WTC11 (cell line): ENCODE measurements around the gene TMSB15A. TPM values are rescaled to one million over a fixed set of nuclear protein-coding genes. Genes with fewer than 3 reads are reported as not detected.

Experiments
- ATAC-seq: fragments of 200-7000 bp; cut with Tn5 transposase; 2 replicates; pipeline ENCODE4 v1.10.0; 2021; ENCODE audit warnings: mild to moderate bottlenecking, moderate library complexity
- CTCF ChIA-PET: fragments of 300-600 bp; sonication (Branson Sonifier 250); formaldehyde crosslinking; loops from one replicate; lab custom pipeline; 2021; ENCODE audit warnings: antibody characterized with exemption; lab: Charles Lee
- POLR2A ChIA-PET: fragments of 350-600 bp; sonication (Branson Sonifier 250); formaldehyde crosslinking; loops from one replicate; lab custom pipeline; 2021; ENCODE audit warnings: antibody characterized with exemption; lab: Charles Lee
- DNase-seq: peaks from one replicate; pipeline ENCODE4 v3.0.0; 2021; ENCODE audit warnings: low spot score
- H3K27ac Mint-ChIP-seq: 2 replicates; pipeline ENCODE4 v1.8.0; 2021; ENCODE audit warnings: mixed read lengths
- H3K27me3 Mint-ChIP-seq: 2 replicates; pipeline ENCODE4 v1.8.0; 2021; ENCODE audit warnings: low read depth, mild to moderate bottlenecking, moderate library complexity, mixed read lengths
- H3K36me3 Mint-ChIP-seq: 2 replicates; pipeline ENCODE4 v1.8.0; 2021; ENCODE audit warnings: mixed read lengths
- H3K4me1 Mint-ChIP-seq: 2 replicates; pipeline ENCODE4 v1.8.0; 2022; ENCODE audit warnings: mixed read lengths
- H3K4me3 Mint-ChIP-seq: 2 replicates; pipeline ENCODE4 v1.8.0; 2021; ENCODE audit warnings: mild to moderate bottlenecking, moderate library complexity, mixed read lengths
- H3K9me3 Mint-ChIP-seq: 2 replicates; pipeline ENCODE4 v1.8.0; 2021; ENCODE audit warnings: mixed read lengths
- FOXJ3 ChIP-seq: sonication (generic); formaldehyde crosslinking; IDR thresholded peaks from 2 replicates; pipeline ENCODE4 v1.9.0; 2021; ENCODE audit warnings: missing genetic modification reagents, mild to moderate bottlenecking, borderline replicate concordance
- FOXP1 ChIP-seq: sonication (generic); formaldehyde crosslinking; IDR thresholded peaks from 2 replicates; pipeline ENCODE4 v1.8.0; 2022; ENCODE audit warnings: missing genetic modification reagents, mild to moderate bottlenecking, moderate library complexity, borderline replicate concordance
- JAZF1 ChIP-seq: fragments of 250-450 bp; sonication (Bioruptor Pico); IDR thresholded peaks from 2 replicates; pipeline ENCODE4 v1.9.0; 2021; ENCODE audit warnings: moderate library complexity, mild to moderate bottlenecking, inconsistent platforms
- MYBL2 ChIP-seq: sonication (generic); formaldehyde crosslinking; IDR thresholded peaks from 2 replicates; pipeline ENCODE4 v1.8.1; 2023; ENCODE audit warnings: mild to moderate bottlenecking, moderate library complexity, missing genetic modification reagents
- OVOL2 ChIP-seq: fragments of 250-450 bp; sonication (Bioruptor Pico); IDR thresholded peaks from 2 replicates; pipeline ENCODE4 v1.9.0; 2021; ENCODE audit warnings: mild to moderate bottlenecking, borderline replicate concordance
- SMAD4 ChIP-seq: sonication (generic); formaldehyde crosslinking; IDR thresholded peaks from 2 replicates; pipeline ENCODE4 v1.8.0; 2022; ENCODE audit warnings: mild to moderate bottlenecking, missing genetic modification reagents
- ZBTB21 ChIP-seq: sonication (generic); formaldehyde crosslinking; IDR thresholded peaks from 2 replicates; pipeline ENCODE4 v1.8.1; 2023; ENCODE audit warnings: mild to moderate bottlenecking, missing genetic modification reagents, borderline replicate concordance
- total RNA-seq: library from RNA; stranded (reverse); gene quantifications from 3 replicates; pipeline ENCODE4 v1.2.3, GENCODE V29; 2021
- TF ChIP-seq, protein P1 (sequence below): sonication (generic); formaldehyde crosslinking; IDR thresholded peaks from 2 replicates; pipeline ENCODE4 v1.8.1; 2022; ENCODE audit warnings: mild to moderate bottlenecking, missing genetic modification reagents, moderate library complexity, borderline replicate concordance
- TF ChIP-seq, protein P2 (sequence below): fragments of 250-450 bp; sonication (Bioruptor Pico); IDR thresholded peaks from 2 replicates; pipeline ENCODE4 v1.9.0; 2021; ENCODE audit warnings: moderate library complexity, mild to moderate bottlenecking, inconsistent platforms, borderline replicate concordance
- TF ChIP-seq, protein P3 (sequence below): fragments of 250-450 bp; sonication (Bioruptor Pico); IDR thresholded peaks from 2 replicates; pipeline ENCODE4 v1.9.0; 2021; ENCODE audit warnings: mild to moderate bottlenecking
- TF ChIP-seq, protein P4 (sequence below): sonication (generic); formaldehyde crosslinking; IDR thresholded peaks from 2 replicates; pipeline ENCODE4 v1.8.0; 2023; ENCODE audit warnings: missing genetic modification reagents, mild to moderate bottlenecking, borderline replicate concordance
- TF ChIP-seq, protein P5 (sequence below): sonication (generic); formaldehyde crosslinking; IDR thresholded peaks from 2 replicates; pipeline ENCODE4 v1.8.0; 2022; ENCODE audit warnings: mild to moderate bottlenecking, missing genetic modification reagents
- TF ChIP-seq, protein P6 (sequence below): sonication (generic); formaldehyde crosslinking; IDR thresholded peaks from 2 replicates; pipeline ENCODE4 v1.8.0; 2022; ENCODE audit warnings: mild to moderate bottlenecking, missing genetic modification reagents
- TF ChIP-seq, protein P7 (sequence below): sonication (generic); formaldehyde crosslinking; IDR thresholded peaks from 2 replicates; pipeline ENCODE4 v1.8.0; 2023; ENCODE audit warnings: missing genetic modification reagents
- TF ChIP-seq, protein P8 (sequence below): fragments of 250-450 bp; sonication (Bioruptor Pico); IDR thresholded peaks from 2 replicates; pipeline ENCODE4 v1.9.0; 2021; ENCODE audit warnings: mild to moderate bottlenecking, borderline replicate concordance
- TF ChIP-seq, protein P9 (sequence below): sonication (generic); formaldehyde crosslinking; IDR thresholded peaks from 2 replicates; pipeline ENCODE4 v1.8.0; 2022; ENCODE audit warnings: mild to moderate bottlenecking, missing genetic modification reagents

The TMSB15A gene
- total RNA-seq, 1 experiment from 2014 or later = 30.3 TPM

DNA sequence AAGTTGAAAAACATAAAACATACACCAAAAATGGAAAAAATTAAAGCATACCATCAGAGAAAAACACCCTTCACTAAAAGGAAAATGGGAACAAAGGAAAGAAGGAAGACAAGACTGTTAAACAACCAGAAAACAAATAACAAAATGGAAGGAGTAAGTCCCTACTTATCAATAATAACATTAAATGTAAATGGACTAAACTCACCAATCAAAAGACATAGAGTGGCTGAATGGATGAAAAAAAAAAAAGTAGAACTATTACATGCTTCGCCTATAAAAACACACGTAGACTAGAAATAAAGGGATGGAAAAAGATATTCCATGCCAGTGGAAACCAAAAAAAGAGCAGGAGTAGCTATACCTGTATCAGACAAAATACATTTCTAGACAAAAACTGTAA, 19.4 kb upstream of the TMSB15A start:
- Mint-ChIP-seq H3K9me3 (peaks cover 12% of the 10 kb centered on the region), H3K36me3 (no peaks in the 10 kb centered on the region), H3K27me3 (peaks cover 3% of the 10 kb centered on the region; the same call in 1 of the 2 replicates), H3K4me1 (peaks cover 8% of the 10 kb centered on the region; the same call in 1 of the 2 replicates), H3K27ac (no peak overlapping the region), H3K4me3 (no peak overlapping the region)
- ATAC-seq = no peak
- no peak for TF ChIP-seq MYBL2
- TF ChIP-seq, protein P1, sequence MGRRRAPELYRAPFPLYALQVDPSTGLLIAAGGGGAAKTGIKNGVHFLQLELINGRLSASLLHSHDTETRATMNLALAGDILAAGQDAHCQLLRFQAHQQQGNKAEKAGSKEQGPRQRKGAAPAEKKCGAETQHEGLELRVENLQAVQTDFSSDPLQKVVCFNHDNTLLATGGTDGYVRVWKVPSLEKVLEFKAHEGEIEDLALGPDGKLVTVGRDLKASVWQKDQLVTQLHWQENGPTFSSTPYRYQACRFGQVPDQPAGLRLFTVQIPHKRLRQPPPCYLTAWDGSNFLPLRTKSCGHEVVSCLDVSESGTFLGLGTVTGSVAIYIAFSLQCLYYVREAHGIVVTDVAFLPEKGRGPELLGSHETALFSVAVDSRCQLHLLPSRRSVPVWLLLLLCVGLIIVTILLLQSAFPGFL (CRISPR knock-in tag) = no peak
- TF ChIP-seq, protein P2, sequence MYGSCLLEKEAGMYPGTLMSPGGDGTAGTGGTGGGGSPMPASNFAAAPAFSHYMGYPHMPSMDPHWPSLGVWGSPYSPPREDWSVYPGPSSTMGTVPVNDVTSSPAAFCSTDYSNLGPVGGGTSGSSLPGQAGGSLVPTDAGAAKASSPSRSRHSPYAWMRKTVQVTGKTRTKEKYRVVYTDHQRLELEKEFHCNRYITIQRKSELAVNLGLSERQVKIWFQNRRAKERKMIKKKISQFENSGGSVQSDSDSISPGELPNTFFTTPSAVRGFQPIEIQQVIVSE = no peak
- ChIA-PET CTCF (no interaction called here), POLR2A (no interaction called here)
- DNase-seq = no peak

DNA sequence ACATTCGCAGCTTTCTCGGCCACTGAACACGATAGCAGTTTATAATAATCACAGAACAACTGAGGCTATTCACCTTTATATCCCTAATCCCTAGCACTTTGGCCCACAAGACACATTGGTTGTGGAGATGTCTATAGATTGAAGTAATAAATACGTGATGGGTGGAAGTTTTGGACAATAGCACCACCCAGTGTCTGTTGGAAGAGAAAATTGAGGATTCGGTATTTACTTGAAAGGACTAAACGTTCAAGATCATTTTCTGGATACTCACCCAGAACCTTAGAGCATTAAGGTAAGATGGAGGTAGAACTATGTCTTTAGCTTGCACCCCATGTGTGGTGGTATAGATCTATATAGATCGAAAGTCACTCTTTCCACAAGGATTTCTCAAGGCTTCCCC, 787 bp upstream of the TMSB15A start:
- ChIA-PET POLR2A (no interaction called here), CTCF (interaction anchor here (2.3 kb wide), 1 partner anchor 434 kb away, joined by 4 read pairs; no protein-coding TSS in a partner anchor)
- Mint-ChIP-seq H3K27me3 (peaks cover 32% of the 10 kb centered on the region), H3K4me3 (peak overlapping the region; percentile 45), H3K4me1 (peaks cover 3% of the 10 kb centered on the region; the same call in 1 of the 2 replicates), H3K36me3 (peaks cover 15% of the 10 kb centered on the region), H3K9me3 (no peaks in the 10 kb centered on the region), H3K27ac (no peak overlapping the region)
- ATAC-seq = no peak
- no peak for DNase-seq
- TF ChIP-seq, protein P3, sequence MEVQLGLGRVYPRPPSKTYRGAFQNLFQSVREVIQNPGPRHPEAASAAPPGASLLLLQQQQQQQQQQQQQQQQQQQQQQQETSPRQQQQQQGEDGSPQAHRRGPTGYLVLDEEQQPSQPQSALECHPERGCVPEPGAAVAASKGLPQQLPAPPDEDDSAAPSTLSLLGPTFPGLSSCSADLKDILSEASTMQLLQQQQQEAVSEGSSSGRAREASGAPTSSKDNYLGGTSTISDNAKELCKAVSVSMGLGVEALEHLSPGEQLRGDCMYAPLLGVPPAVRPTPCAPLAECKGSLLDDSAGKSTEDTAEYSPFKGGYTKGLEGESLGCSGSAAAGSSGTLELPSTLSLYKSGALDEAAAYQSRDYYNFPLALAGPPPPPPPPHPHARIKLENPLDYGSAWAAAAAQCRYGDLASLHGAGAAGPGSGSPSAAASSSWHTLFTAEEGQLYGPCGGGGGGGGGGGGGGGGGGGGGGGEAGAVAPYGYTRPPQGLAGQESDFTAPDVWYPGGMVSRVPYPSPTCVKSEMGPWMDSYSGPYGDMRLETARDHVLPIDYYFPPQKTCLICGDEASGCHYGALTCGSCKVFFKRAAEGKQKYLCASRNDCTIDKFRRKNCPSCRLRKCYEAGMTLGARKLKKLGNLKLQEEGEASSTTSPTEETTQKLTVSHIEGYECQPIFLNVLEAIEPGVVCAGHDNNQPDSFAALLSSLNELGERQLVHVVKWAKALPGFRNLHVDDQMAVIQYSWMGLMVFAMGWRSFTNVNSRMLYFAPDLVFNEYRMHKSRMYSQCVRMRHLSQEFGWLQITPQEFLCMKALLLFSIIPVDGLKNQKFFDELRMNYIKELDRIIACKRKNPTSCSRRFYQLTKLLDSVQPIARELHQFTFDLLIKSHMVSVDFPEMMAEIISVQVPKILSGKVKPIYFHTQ (CRISPR knock-in tag) = no peak
- TF ChIP-seq JAZF1 (CRISPR knock-in tag) (no peak), OVOL2 (CRISPR knock-in tag) (no peak), ZBTB21 (no peak), SMAD4 (CRISPR knock-in tag) (no peak), FOXJ3 (CRISPR knock-in tag) (no peak), FOXP1 (CRISPR knock-in tag) (no peak)
- TF ChIP-seq, protein P4, sequence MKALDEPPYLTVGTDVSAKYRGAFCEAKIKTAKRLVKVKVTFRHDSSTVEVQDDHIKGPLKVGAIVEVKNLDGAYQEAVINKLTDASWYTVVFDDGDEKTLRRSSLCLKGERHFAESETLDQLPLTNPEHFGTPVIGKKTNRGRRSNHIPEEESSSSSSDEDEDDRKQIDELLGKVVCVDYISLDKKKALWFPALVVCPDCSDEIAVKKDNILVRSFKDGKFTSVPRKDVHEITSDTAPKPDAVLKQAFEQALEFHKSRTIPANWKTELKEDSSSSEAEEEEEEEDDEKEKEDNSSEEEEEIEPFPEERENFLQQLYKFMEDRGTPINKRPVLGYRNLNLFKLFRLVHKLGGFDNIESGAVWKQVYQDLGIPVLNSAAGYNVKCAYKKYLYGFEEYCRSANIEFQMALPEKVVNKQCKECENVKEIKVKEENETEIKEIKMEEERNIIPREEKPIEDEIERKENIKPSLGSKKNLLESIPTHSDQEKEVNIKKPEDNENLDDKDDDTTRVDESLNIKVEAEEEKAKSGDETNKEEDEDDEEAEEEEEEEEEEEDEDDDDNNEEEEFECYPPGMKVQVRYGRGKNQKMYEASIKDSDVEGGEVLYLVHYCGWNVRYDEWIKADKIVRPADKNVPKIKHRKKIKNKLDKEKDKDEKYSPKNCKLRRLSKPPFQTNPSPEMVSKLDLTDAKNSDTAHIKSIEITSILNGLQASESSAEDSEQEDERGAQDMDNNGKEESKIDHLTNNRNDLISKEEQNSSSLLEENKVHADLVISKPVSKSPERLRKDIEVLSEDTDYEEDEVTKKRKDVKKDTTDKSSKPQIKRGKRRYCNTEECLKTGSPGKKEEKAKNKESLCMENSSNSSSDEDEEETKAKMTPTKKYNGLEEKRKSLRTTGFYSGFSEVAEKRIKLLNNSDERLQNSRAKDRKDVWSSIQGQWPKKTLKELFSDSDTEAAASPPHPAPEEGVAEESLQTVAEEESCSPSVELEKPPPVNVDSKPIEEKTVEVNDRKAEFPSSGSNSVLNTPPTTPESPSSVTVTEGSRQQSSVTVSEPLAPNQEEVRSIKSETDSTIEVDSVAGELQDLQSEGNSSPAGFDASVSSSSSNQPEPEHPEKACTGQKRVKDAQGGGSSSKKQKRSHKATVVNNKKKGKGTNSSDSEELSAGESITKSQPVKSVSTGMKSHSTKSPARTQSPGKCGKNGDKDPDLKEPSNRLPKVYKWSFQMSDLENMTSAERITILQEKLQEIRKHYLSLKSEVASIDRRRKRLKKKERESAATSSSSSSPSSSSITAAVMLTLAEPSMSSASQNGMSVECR (CRISPR knock-in tag) = no peak
- TF ChIP-seq, protein P5, sequence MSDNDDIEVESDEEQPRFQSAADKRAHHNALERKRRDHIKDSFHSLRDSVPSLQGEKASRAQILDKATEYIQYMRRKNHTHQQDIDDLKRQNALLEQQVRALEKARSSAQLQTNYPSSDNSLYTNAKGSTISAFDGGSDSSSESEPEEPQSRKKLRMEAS (CRISPR knock-in tag) = no peak
- TF ChIP-seq, protein P6, sequence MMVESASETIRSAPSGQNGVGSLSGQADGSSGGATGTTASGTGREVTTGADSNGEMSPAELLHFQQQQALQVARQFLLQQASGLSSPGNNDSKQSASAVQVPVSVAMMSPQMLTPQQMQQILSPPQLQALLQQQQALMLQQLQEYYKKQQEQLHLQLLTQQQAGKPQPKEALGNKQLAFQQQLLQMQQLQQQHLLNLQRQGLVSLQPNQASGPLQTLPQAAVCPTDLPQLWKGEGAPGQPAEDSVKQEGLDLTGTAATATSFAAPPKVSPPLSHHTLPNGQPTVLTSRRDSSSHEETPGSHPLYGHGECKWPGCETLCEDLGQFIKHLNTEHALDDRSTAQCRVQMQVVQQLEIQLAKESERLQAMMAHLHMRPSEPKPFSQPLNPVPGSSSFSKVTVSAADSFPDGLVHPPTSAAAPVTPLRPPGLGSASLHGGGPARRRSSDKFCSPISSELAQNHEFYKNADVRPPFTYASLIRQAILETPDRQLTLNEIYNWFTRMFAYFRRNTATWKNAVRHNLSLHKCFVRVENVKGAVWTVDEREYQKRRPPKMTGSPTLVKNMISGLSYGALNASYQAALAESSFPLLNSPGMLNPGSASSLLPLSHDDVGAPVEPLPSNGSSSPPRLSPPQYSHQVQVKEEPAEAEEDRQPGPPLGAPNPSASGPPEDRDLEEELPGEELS (CRISPR knock-in tag) = no peak
- TF ChIP-seq, protein P7, sequence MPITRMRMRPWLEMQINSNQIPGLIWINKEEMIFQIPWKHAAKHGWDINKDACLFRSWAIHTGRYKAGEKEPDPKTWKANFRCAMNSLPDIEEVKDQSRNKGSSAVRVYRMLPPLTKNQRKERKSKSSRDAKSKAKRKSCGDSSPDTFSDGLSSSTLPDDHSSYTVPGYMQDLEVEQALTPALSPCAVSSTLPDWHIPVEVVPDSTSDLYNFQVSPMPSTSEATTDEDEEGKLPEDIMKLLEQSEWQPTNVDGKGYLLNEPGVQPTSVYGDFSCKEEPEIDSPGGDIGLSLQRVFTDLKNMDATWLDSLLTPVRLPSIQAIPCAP (CRISPR knock-in tag) = no peak
- TF ChIP-seq, protein P8, sequence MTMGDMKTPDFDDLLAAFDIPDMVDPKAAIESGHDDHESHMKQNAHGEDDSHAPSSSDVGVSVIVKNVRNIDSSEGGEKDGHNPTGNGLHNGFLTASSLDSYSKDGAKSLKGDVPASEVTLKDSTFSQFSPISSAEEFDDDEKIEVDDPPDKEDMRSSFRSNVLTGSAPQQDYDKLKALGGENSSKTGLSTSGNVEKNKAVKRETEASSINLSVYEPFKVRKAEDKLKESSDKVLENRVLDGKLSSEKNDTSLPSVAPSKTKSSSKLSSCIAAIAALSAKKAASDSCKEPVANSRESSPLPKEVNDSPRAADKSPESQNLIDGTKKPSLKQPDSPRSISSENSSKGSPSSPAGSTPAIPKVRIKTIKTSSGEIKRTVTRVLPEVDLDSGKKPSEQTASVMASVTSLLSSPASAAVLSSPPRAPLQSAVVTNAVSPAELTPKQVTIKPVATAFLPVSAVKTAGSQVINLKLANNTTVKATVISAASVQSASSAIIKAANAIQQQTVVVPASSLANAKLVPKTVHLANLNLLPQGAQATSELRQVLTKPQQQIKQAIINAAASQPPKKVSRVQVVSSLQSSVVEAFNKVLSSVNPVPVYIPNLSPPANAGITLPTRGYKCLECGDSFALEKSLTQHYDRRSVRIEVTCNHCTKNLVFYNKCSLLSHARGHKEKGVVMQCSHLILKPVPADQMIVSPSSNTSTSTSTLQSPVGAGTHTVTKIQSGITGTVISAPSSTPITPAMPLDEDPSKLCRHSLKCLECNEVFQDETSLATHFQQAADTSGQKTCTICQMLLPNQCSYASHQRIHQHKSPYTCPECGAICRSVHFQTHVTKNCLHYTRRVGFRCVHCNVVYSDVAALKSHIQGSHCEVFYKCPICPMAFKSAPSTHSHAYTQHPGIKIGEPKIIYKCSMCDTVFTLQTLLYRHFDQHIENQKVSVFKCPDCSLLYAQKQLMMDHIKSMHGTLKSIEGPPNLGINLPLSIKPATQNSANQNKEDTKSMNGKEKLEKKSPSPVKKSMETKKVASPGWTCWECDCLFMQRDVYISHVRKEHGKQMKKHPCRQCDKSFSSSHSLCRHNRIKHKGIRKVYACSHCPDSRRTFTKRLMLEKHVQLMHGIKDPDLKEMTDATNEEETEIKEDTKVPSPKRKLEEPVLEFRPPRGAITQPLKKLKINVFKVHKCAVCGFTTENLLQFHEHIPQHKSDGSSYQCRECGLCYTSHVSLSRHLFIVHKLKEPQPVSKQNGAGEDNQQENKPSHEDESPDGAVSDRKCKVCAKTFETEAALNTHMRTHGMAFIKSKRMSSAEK = no peak
- TF ChIP-seq, protein P9, sequence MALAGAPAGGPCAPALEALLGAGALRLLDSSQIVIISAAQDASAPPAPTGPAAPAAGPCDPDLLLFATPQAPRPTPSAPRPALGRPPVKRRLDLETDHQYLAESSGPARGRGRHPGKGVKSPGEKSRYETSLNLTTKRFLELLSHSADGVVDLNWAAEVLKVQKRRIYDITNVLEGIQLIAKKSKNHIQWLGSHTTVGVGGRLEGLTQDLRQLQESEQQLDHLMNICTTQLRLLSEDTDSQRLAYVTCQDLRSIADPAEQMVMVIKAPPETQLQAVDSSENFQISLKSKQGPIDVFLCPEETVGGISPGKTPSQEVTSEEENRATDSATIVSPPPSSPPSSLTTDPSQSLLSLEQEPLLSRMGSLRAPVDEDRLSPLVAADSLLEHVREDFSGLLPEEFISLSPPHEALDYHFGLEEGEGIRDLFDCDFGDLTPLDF = no peak
